Tibial artery (tissue), 4 donors: ENCODE data around the gene MED12L.

Source experiments
- DNase-seq, 2 donors: peaks; one replicate each; pipeline ENCODE4 v3.0.0-alpha.2; 2019
- H3K27ac ChIP-seq, 2 donors: fragments of 200-600 bp; sonication (generic) in 1 of 2; 1 replicate in 1 of 2; 2 replicates in 1 of 2; pipeline ENCODE4 v1.5.1; 2018 to 2019; ENCODE audit warnings: mild to moderate bottlenecking in 1 of 2
- H3K27me3 ChIP-seq, 2 donors: fragments of 200-600 bp; sonication (generic) in 1 of 2; one replicate each; pipeline versions ENCODE4 v1.5.1 to v1.6.0; 2016 to 2019
- H3K36me3 ChIP-seq, 3 donors: fragments of 200-600 bp; sonication (generic) in 2 of 3; one replicate each; pipeline ENCODE4 v1.5.1; 2016 to 2019; ENCODE audit warnings: mild to moderate bottlenecking in 2 of 3
- H3K4me1 ChIP-seq, 4 donors: fragments of 200-600 bp; sonication (generic) in 2 of 4; 1 replicate in 3 of 4; 2 replicates in 1 of 4; pipeline ENCODE4 v1.5.1; 2016 to 2019
- H3K4me3 ChIP-seq, 2 donors: fragments of 200-600 bp; sonication (generic) in 1 of 2; 1 replicate in 1 of 2; 2 replicates in 1 of 2; pipeline ENCODE4 v1.5.1; 2018 to 2019; ENCODE audit warnings: mild to moderate bottlenecking in 2 of 2
- H3K9me3 ChIP-seq, 3 donors: fragments of 200-600 bp; sonication (generic) in 1 of 3; one replicate each; pipeline ENCODE4 v1.5.1; 2016 to 2019
- intact Hi-C: fragments of 100-400 bp; cut with DNase I; formaldehyde crosslinking; loops from one replicate; pipeline ENCODE4 v1.15.0; 2023; ENCODE audit warnings: low total_unique reads
- TF ChIP-seq, protein P1 (sequence below), 2 experiments: fragments of 200-600 bp in 1 of 2; fragments of 450-650 bp in 1 of 2; IDR thresholded peaks; one replicate each; pipeline ENCODE4 v1.5.1; 2017 to 2019; ENCODE audit warnings: antibody characterized with exemption in 2 of 2, mild to moderate bottlenecking in 1 of 2, moderate library complexity in 1 of 2

Gene MED12L, protein sequence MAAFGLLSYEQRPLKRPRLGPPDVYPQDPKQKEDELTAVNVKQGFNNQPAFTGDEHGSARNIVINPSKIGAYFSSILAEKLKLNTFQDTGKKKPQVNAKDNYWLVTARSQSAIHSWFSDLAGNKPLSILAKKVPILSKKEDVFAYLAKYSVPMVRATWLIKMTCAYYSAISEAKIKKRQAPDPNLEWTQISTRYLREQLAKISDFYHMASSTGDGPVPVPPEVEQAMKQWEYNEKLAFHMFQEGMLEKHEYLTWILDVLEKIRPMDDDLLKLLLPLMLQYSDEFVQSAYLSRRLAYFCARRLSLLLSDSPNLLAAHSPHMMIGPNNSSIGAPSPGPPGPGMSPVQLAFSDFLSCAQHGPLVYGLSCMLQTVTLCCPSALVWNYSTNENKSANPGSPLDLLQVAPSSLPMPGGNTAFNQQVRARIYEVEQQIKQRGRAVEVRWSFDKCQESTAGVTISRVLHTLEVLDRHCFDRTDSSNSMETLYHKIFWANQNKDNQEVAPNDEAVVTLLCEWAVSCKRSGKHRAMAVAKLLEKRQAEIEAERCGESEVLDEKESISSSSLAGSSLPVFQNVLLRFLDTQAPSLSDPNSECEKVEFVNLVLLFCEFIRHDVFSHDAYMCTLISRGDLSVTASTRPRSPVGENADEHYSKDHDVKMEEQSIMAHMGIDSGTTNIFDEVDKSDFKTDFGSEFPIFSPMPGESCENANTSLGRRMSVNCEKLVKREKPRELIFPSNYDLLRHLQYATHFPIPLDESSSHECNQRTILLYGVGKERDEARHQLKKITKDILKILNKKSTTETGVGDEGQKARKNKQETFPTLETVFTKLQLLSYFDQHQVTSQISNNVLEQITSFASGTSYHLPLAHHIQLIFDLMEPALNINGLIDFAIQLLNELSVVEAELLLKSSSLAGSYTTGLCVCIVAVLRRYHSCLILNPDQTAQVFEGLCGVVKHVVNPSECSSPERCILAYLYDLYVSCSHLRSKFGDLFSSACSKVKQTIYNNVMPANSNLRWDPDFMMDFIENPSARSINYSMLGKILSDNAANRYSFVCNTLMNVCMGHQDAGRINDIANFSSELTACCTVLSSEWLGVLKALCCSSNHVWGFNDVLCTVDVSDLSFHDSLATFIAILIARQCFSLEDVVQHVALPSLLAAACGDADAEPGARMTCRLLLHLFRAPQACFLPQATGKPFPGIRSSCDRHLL (N-terminal part only)

GRCh38 chr3:151085227-151085888 is at the start of gene MED12L:
Gene MED12L (plus strand): TSS chr3:151085664. CDS start chr3:151086927, 1,263 bp downstream.
- Histone ChIP-seq H3K4me1 (peaks cover 0 to 23% (median 16%) of the 10 kb centered on the region in 4 donors), H3K36me3 (no peaks in the 10 kb centered on the region), H3K27me3 (peaks cover 0 to 11% of the 10 kb centered on the region in 2 donors), H3K27ac (peak within 1 kb of the TSS; percentile 14 to 45), H3K4me3 (peak within 1 kb of the TSS; percentile 61 to 81), H3K9me3 (no peaks in the 10 kb centered on the region)
- TF ChIP-seq, protein P1, sequence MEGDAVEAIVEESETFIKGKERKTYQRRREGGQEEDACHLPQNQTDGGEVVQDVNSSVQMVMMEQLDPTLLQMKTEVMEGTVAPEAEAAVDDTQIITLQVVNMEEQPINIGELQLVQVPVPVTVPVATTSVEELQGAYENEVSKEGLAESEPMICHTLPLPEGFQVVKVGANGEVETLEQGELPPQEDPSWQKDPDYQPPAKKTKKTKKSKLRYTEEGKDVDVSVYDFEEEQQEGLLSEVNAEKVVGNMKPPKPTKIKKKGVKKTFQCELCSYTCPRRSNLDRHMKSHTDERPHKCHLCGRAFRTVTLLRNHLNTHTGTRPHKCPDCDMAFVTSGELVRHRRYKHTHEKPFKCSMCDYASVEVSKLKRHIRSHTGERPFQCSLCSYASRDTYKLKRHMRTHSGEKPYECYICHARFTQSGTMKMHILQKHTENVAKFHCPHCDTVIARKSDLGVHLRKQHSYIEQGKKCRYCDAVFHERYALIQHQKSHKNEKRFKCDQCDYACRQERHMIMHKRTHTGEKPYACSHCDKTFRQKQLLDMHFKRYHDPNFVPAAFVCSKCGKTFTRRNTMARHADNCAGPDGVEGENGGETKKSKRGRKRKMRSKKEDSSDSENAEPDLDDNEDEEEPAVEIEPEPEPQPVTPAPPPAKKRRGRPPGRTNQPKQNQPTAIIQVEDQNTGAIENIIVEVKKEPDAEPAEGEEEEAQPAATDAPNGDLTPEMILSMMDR (IDR thresholded peaks at IDR 0.05): no peak
- intact Hi-C loops: no loop called here
- DNase-seq: peak; percentile 45 to 73

DNA sequence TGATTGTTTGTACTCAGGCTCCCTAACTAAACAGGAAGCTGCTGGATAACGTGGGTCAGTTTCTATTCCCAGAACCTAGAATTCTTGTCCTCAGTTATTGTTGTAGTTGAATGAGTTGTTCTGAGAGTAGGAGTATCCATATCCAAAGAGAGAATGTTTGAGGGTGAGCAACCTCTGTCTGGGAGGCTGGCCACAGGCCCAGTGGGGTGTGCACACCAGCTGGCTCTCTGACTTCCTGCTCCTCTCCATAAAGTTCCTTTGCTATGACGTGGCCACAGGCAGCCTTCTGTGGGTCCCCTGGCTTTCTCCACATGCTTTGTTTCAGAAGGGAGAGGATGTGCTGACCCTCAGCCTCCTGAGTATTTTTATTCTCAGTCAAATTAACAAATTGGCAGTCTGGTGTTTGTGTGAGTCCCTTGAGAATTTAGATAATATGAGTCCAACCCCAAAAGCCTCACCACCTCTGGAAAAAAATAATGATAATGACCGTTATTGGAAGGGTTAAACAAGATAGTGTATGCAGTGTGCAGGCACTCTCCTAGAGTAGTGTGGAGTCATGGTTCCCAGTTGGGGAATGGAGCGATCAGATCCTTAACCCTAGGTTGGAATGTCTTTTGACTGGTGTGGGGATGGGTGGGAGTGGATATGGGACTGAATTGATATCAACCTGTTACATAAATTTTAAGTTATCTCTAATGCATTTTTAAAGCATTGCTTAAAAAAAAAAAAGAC is 47.6 kb upstream of the MED12L start:
- TF ChIP-seq, protein P1 (IDR thresholded peaks at IDR 0.05): no peak
- no peaks in the 10 kb centered on the region for H3K27me3 ChIP-seq
- intact Hi-C loops: no loop called here
- H3K27ac ChIP-seq: no peak overlapping the region
- no peaks in the 10 kb centered on the region for H3K36me3 ChIP-seq
- no peaks in the 10 kb centered on the region for H3K4me1 ChIP-seq
- no peak overlapping the region for H3K4me3 ChIP-seq
- no peak for DNase-seq
- H3K9me3 ChIP-seq: no peaks in the 10 kb centered on the region

DNA sequence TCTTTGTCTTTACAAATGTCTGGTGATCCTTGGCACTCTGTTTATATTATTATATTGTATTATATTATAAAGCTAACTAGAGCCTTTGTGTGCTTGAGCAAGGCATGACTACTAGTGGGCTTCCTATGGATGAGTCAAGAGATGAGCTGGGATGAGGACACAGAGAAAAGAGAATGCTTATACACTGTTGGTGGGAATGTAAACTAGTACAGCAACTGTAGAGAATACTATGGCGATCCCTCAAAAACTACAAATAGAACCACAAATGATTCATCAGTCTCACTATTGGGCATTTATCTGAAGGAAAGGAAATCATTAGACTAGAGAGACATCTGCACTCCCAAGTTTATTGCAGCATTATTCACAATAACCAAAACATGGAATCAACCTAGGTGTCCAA is 40.8 kb upstream of the MED12L start:
- intact Hi-C loops: no loop called here
- TF ChIP-seq, protein P1 (IDR thresholded peaks at IDR 0.05): no peak

DNA sequence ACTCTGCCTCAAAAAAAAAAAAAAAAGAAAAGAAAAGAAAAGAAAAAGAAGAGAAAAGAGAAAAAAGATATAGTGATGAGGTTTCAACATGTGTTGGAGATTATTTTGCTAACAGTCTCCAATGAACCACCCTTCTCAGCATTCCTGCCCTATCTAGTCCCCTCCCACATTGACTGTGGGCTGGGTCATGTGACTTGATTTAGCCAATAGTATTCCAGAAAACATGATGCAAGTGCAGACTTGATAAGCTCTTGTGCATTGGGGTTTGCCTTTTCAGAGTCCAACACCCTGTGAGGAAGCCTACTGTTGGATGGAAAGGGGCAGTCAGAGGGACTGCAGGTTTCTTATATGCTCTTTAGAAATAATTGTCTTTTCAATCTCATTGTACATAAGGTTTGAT is 37.8 kb upstream of the MED12L start:
- no peak for DNase-seq
- no peaks in the 10 kb centered on the region for H3K36me3 ChIP-seq
- H3K27me3 ChIP-seq: no peaks in the 10 kb centered on the region
- TF ChIP-seq, protein P1 (IDR thresholded peaks at IDR 0.05): no peak
- H3K4me3 ChIP-seq: no peak overlapping the region
- no peaks in the 10 kb centered on the region for H3K4me1 ChIP-seq
- H3K9me3 ChIP-seq: no peaks in the 10 kb centered on the region
- H3K27ac ChIP-seq: no peak overlapping the region
- intact Hi-C loops: no loop called here

More for the DNA sequence above, 40.8 kb upstream of the MED12L start:
- Histone ChIP-seq H3K4me1 (no peaks in the 10 kb centered on the region), H3K36me3 (no peaks in the 10 kb centered on the region), H3K4me3 (no peak overlapping the region), H3K9me3 (no peaks in the 10 kb centered on the region), H3K27me3 (no peaks in the 10 kb centered on the region), H3K27ac (no peak overlapping the region)
- DNase-seq: no peak
